Umbilical cord (tissue), 2 donors: Measurements from ENCODE around the gene H1-8. TPM values are rescaled to one million over a fixed set of nuclear protein-coding genes. Genes with fewer than 3 reads are reported as not detected.

Experiments
- DNase-seq: peaks from one replicate; pipeline ENCODE4 v3.0.0-alpha.2; 2015; ENCODE audit warnings: low spot score
- total RNA-seq: library from RNA; depleted of rRNA; stranded (reverse); fragments of >200 nt; gene quantifications from one replicate; pipeline ENCODE4 v1.2.3, GENCODE V29; 2014; ENCODE audit warnings: low replicate concordance; ENCODE audit not compliant: insufficient read depth

Gene H1-8
- total RNA-seq, 1 donor from 2014 or later: not detected

DNA sequence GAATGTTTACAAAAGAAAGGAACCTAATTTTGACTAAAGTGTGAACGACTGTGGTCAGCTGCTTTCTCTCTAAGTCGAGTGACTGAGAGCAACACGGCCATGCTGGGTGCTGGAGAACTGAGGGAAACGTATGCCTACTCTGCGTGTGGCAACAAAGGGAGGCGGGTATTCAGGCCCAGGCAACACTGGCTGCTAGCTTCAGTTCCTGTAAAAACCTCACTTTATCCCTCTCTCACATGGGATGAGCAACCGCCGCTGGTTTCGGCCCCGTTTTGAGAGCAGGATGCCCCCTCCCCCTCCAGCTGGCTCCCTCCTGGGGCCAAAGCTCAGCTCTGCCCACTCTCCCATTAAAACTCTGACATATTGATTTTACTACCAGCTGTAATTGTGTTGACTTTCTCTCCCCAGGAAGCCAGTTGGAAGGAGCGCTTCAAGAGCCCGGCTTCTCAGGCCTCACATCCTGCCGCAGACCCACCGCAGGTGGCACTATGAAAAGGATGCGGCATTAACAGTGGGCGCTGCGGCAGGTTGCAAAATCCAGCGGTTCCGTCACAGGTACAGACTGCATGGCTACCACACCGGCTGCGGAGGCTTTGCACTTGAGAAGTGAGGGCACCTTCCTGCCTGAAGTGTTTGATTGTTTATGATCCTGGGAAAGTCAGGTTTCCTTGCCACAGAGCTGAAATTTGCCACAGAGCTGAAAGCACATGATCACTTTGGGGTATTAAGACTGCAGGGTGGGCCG, 50.8 kb downstream of the H1-8 start:
- no peak for DNase-seq

DNA sequence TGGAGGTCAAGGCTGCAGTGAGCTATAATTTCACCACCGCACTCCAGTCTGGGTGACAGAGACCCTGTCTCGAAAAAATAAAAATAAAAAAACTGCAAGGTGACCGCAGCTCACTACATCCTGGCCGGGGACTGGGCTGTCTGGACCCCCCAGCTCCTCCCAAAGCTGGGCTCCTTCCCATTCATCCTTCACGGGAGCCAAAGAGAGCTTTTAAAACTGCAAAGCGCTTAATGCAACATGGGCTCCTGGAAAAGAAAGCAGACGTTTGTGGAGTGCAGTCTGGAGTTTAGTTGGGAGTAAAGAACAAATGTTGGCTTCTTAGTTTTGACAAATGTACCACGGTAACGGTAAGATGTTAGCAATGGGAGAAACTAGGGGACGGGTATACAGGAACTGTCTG, 51.4 kb downstream of the H1-8 start:
- peak; percentile 62 for DNase-seq

DNA sequence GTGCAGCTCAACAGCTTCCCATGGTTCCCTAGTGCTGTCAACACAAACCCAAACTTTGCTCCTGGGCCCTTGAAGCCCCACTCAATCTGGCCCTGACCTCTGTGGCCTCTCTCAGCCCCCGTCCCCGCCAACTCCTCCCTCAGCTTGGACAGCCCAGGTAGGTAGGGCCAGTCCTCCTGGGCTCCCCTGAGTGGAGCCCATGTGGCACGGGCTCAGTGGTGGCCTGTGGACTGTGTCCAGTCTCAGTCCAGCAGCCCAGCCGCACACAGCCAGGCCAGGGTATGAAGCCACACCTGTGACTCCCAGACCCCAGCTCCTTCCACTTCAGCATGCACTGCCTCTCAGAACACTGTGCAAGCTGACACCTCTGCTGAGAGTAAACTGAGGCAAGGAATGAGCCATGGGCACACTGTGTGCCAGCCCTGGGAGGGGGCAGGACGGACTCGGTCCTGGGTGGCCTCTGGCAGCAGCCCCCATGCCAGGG, 52.0 kb downstream of the H1-8 start:
- DNase-seq: no peak

DNA sequence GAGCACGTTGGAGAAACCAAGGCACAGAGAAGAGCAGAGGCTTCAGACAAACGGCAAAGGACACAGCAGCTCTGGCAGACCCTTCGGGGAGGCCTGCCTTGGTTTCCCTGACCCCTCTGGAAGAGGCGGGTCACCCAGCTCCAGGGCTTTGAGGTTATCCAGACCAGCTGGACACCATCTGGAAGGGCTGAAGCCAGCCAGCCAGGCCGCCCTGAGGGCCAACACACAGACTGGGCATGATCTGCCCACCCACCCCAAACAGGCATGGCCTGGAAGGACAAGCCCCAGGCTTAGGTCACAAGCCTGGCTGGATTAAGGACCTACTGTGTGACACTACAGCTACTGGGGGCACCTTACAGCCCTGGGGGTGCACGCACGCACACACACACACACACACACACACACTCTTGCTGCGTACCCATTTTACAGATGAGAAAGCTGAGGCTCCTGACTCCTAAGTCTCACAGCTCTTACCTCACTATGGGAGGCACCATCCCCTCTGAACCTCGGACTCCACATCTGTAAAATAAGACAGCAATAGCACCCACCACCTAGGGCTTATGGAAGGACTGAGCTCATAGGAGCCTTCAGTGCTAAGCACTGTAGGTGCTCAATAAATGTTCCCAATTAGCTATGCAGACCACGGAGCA, 52.7 kb downstream of the H1-8 start:
- no peak for DNase-seq

DNA sequence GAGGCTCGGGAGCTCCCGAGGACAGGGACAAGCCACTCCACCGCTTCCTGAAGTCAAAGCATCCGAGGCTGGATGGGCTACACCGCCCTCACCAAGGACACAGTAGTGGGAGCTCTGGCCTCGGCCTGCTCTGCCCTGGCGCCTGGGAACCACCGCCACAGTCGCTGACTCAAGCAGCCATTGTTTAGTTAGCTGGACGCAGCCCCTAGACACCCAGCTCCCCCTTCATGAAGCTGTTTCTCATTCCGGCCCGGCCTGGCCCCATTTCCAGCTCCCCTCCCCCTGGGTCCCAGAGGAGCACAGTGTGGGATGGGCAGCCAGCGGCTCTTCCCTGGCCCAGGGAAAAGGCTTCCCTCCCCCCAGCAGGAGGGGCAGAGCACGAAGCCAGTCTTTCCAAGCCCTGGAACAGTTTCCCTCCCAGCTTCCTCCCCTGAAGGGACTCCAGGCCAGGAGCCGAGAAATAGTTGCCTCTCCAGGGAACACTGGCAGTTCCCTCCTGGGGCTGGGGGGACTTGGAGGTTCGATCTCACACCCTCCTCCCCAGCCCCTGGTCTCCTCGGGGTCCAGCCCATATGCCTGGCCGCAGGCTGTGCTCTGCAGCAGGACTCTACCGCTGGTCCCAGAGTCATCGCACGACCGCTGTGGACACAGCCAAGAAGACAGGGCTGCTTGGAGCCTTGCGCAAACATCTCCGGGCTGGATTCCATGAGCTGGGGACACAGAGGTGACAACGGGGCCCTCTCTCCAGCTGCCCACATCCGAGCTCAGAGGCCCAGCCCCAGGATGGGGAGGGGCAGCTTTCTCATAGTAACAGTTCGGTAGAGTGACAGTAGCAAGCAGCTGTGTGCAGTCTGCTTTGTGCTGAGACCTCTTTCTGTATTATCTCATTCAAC, 53.5 kb downstream of the H1-8 start:
- DNase-seq: peak; percentile 96

DNA sequence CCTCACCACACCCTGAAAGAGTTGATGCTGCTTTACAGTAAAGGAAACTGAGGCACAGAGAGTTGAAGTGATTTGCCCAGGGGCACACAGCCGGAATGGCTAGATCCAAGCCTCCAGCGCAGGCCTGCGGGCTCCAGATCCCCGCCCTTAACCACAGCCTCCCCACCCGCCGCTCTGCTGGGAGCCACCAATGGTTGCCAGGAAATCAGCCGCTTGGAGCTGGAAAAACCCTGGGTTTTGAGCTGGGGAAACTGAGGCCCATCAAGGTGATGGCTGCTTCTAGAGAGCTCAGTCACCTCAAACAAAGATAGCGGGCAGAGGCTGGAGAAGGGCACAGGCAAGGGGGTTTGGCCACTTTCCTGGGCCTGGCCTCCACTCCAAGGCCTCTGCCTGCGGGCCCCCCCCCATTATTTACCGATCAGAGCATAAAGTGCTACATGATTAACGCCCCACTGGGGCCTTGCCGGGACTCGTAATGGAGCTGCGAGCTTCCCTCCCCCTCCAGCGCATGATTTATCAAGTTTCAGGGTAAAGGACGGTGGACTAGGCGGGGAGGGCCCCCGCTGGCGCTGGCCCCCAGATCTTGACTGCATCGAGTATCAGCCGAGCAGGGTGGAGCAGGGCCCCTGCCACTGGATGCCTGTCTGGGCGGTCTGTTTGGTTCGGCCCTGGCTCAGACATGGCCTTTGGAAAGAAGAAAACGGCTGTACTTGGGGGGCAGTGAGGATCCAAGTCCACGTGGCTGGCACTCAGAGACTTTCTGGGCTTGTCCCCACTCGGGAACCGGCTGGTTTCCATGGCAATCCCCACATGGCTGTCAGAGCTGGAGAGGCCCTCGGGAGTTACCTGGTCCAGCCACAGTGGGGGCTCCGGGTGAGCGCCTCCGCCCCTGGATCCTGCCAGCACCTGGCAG, 54.4 kb downstream of the H1-8 start:
- DNase-seq: peak; percentile 84

DNA sequence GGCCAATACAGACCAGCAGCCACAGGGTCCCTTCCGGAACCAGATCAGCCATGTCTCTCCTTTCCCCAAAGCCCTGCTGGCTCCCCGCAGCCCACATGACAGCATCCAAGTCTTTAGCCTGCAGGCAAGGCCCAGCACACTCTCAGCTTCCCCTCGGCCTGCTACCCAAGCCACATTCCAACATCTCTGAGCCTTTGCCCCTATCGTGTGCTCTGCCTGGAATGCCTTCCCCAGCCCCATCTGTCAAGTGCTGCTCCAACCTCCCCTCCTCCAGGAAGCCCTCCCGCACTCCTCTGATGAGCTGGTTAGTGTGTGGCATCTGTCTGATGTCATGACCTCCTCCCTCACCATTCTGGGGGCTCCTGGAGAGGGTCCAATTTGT, 55.0 kb downstream of the H1-8 start:
- DNase-seq: no peak

DNA sequence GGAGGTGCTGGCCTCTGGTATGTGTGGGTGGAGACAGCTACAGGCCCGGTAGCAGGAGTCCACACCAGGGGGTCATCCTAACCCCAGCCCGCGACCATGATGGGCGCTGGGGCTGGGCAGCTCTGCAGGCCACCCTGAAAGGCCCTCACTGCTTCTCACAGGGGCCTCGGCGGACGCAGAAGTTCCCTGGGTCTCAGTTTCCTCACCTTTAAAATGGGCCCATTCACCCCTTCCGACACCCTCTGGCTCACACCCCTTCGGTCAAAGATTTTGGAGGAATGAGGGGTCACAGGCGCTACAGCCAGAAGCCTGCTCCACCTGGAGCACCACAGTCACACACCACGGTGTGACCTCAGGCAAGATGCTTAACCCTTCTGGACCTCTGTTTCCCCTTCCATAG, 55.5 kb downstream of the H1-8 start:
- no peak for DNase-seq

DNA sequence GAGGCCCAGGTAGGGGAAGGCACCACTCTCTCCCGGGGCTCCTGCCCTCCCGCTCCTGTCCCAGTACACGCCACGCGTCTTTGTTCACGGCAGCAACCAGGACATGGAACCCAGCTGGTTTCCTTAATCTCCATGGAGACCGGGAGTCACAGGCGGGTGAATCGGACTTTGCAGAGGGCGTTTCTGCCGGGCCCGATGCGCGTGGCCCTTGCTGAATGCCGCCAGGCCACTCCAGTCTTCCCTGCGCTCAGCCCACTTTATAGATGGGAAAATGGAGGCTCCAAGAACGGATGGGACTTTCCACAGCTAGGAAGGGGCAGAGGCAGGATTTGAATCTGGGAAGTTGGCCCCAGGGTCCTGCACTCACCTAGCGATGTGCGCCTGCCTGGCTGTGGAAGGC, 56.1 kb downstream of the H1-8 start:
- no peak for DNase-seq

DNA sequence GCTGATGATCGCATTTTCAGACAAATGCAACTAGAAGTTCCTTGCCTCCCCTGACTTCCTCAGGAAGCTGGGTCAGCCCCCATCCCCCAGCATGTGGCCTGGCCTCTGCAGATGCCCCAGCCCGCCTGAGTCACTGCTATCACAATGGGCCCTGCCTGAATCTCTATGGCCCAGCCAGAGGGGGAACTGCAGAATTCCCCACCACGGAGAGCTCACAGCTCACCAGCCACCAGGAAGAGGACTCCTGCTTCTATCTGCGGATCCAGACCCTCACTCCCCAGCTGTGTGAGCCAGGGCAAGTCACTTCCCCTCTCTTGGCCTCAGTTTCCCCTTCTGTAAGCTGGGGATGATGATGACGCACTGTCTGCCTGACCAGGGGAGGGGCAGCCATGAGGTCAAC, 56.6 kb downstream of the H1-8 start:
- DNase-seq: no peak

DNA sequence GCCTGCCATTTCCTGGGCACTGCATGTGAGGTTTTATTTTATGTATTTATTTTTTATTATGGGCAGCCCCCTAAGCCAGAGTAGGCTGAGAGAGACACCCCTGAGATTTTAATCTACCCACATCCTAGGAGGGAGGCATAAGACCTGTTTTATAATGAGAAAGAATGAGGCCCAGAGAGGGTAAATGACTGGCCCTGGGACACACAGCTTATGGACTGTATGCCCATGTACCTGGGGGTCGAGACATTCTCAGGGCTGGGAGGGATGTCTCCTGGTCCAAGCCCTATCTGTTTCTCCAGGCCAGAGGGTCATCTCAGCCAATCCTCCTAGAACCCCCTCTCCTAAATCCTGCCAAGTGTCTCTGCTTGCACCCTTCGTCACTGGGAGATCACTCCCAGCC, 57.4 kb downstream of the H1-8 start:
- DNase-seq: no peak

Other genes with a start within 250 kb of the H1-8 start
- 1.4 TPM for gene EFCAB12, start 114.5 kb upstream of the H1-8 start, total RNA-seq
- gene MBD4, start 103.2 kb upstream of the H1-8 start, total RNA-seq: 16.4 TPM
- 32.0 TPM for gene IFT122, start 103.0 kb upstream of the H1-8 start, total RNA-seq
- not detected for gene RHO, start 14.5 kb upstream of the H1-8 start, total RNA-seq
- gene PLXND1, start 63.5 kb downstream of the H1-8 start, total RNA-seq: 108 TPM